HepG2 (cell line): ENCODE measurements around the gene FALEC. TPM values are rescaled to one million over a fixed set of nuclear protein-coding genes. Genes with fewer than 3 reads are reported as not detected.

Experiments used
- ATAD3A ChIP-seq: sonication (generic); formaldehyde crosslinking; IDR thresholded peaks from 2 replicates; pipeline ENCODE4 v1.4.0; 2020; ENCODE audit warnings: missing genetic modification reagents
- ATF7 ChIP-seq, 2 experiments: fragments of 450-650 bp in 1 of 2; sonication (generic) in 1 of 2; formaldehyde crosslinking in 1 of 2; IDR thresholded peaks; 2 replicates each; pipeline versions ENCODE4 v1.4.0 to v1.6.1; 2016 to 2020; ENCODE audit warnings: antibody characterized with exemption in 1 of 2, mild to moderate bottlenecking in 1 of 2, missing genetic modification reagents in 1 of 2
- CAMTA2 ChIP-seq: sonication (generic); formaldehyde crosslinking; IDR thresholded peaks from 2 replicates; pipeline ENCODE4 v1.4.0; 2020; ENCODE audit warnings: mild to moderate bottlenecking, missing genetic modification reagents, borderline replicate concordance
- FIP1L1 ChIP-seq: fragments of 200-400 bp; formaldehyde crosslinking; IDR thresholded peaks from 2 replicates; pipeline ENCODE4 v1.6.1; 2018; ENCODE audit warnings: low read depth, mild to moderate bottlenecking, low read length, moderate library complexity, borderline replicate concordance; ENCODE audit not compliant: insufficient read depth
- HMG20B ChIP-seq: conservative IDR thresholded peaks from 2 replicates; pipeline ENCODE4 v1.6.1; 2016; ENCODE audit warnings: missing genetic modification reagents, missing compliant biosample characterization
- MAZ ChIP-seq, 2 experiments: sonication (generic) in 1 of 2; formaldehyde crosslinking in 1 of 2; IDR thresholded peaks; 2 replicates each; pipeline versions ENCODE4 v1.5.0 to v1.6.1; 2012 to 2020; ENCODE audit warnings: low read depth in 2 of 2, mild to moderate bottlenecking in 2 of 2, borderline replicate concordance in 1 of 2, improper control_type of control experiment in 1 of 2, low read length in 1 of 2, missing genetic modification reagents in 1 of 2, moderate library complexity in 1 of 2
- MED8 ChIP-seq: sonication (generic); formaldehyde crosslinking; IDR thresholded peaks from 2 replicates; pipeline ENCODE4 v1.8.1; 2023; ENCODE audit warnings: mild to moderate bottlenecking, missing genetic modification reagents; ENCODE audit not compliant: insufficient replicate concordance
- NFATC3 ChIP-seq: sonication (generic); formaldehyde crosslinking; IDR thresholded peaks from 2 replicates; pipeline ENCODE4 v1.5.1; 2020; ENCODE audit warnings: mild to moderate bottlenecking, missing genetic modification reagents
- NFKB2 ChIP-seq: sonication (generic); formaldehyde crosslinking; IDR thresholded peaks from 2 replicates; pipeline ENCODE4 v1.4.0; 2020; ENCODE audit warnings: missing genetic modification reagents, borderline replicate concordance
- NFYC ChIP-seq: IDR thresholded peaks from 2 replicates; pipeline ENCODE4 v1.6.1; 2016; ENCODE audit warnings: missing genetic modification reagents, missing compliant biosample characterization
- RAD21 ChIP-seq: fragments of 450-650 bp; formaldehyde crosslinking; IDR thresholded peaks from 2 replicates; pipeline ENCODE4 v1.5.0; 2020; ENCODE audit warnings: mild to moderate bottlenecking
- SKI ChIP-seq: fragments of 450-650 bp; IDR thresholded peaks from one replicate; pipeline ENCODE4 v1.6.1; 2018; ENCODE audit warnings: mild to moderate bottlenecking; ENCODE audit not compliant: partially characterized antibody
- SP4 ChIP-seq: sonication (generic); formaldehyde crosslinking; IDR thresholded peaks from 2 replicates; pipeline ENCODE4 v1.8.1; 2023; ENCODE audit warnings: mild to moderate bottlenecking, missing genetic modification reagents
- TAF1 ChIP-seq: sonication (generic); formaldehyde crosslinking; IDR thresholded peaks from 2 replicates; pipeline ENCODE4 v1.4.0; 2020; ENCODE audit warnings: missing genetic modification reagents
- ZMYM4 ChIP-seq: sonication (generic); formaldehyde crosslinking; IDR thresholded peaks from 2 replicates; pipeline ENCODE4 v1.8.1; 2023; ENCODE audit warnings: mild to moderate bottlenecking, missing genetic modification reagents
- ZNF441 ChIP-seq: sonication (generic); formaldehyde crosslinking; IDR thresholded peaks from 2 replicates; pipeline ENCODE4 v1.7.0; 2021; ENCODE audit warnings: missing genetic modification reagents, borderline replicate concordance
- ZNF558 ChIP-seq: sonication (generic); formaldehyde crosslinking; IDR thresholded peaks from 2 replicates; pipeline ENCODE4 v1.9.0; 2022; ENCODE audit warnings: mild to moderate bottlenecking, missing genetic modification reagents, borderline replicate concordance
- ZNF598 ChIP-seq: sonication (generic); formaldehyde crosslinking; IDR thresholded peaks from 2 replicates; pipeline ENCODE4 v1.5.1; 2020; ENCODE audit warnings: mild to moderate bottlenecking, missing genetic modification reagents, borderline replicate concordance
- ZNF605 ChIP-seq: sonication (generic); formaldehyde crosslinking; IDR thresholded peaks from 2 replicates; pipeline ENCODE4 v1.8.0; 2022; ENCODE audit warnings: mild to moderate bottlenecking, missing genetic modification reagents
- ZNF792 ChIP-seq: IDR thresholded peaks from 2 replicates; pipeline ENCODE4 v1.6.1; 2016
- ZNF883 ChIP-seq: sonication (generic); formaldehyde crosslinking; IDR thresholded peaks from 2 replicates; pipeline ENCODE4 v1.5.1; 2020; ENCODE audit warnings: mild to moderate bottlenecking, missing genetic modification reagents; ENCODE audit errors: not compliant biosample characterization
- polyA plus RNA-seq, 8 experiments: library from polyadenylated mRNA; depleted of rRNA in 3 of 8; stranded (reverse) in 7 of 8; unstranded in 1 of 8; fragments of >200 nt; fragmentation: Illumina TruSeq in 4 of 8; extraction: Trizol in 4 of 8; gene quantifications; 2 replicates each; pipeline versions ENCODE4 v1.2.1 to v1.2.3, GENCODE V29; 2011 to 2016; ENCODE audit warnings: low read depth in 4 of 8, missing spikeins in 1 of 8, mixed read lengths in 1 of 8; ENCODE audit not compliant: insufficient read depth in 1 of 8
- total RNA-seq, 5 experiments: library from RNA; depleted of rRNA; stranded (reverse); fragments of >200 nt; fragmentation: Illumina TruSeq; extraction: Trizol; gene quantifications; 2 replicates each; pipeline ENCODE4 v1.2.3, GENCODE V29; 2016; ENCODE audit warnings: low read depth in 1 of 5
- TF ChIP-seq, protein P1 (sequence below): IDR thresholded peaks from 2 replicates; pipeline ENCODE4 v1.6.1; 2016
- TF ChIP-seq, protein P2 (sequence below): IDR thresholded peaks from 2 replicates; pipeline ENCODE4 v1.6.1; 2018; ENCODE audit warnings: missing genetic modification reagents
- TF ChIP-seq, protein P3 (sequence below): IDR thresholded peaks from 2 replicates; pipeline ENCODE4 v1.4.0; 2020; ENCODE audit warnings: mild to moderate bottlenecking, missing genetic modification reagents

FALEC gene
- total and polyA plus RNA-seq, 2 of the 13 experiments (the other 11 are each of a cell fraction or from before 2014, with no cell fraction given) = 0.33 to 0.71 TPM

DNA sequence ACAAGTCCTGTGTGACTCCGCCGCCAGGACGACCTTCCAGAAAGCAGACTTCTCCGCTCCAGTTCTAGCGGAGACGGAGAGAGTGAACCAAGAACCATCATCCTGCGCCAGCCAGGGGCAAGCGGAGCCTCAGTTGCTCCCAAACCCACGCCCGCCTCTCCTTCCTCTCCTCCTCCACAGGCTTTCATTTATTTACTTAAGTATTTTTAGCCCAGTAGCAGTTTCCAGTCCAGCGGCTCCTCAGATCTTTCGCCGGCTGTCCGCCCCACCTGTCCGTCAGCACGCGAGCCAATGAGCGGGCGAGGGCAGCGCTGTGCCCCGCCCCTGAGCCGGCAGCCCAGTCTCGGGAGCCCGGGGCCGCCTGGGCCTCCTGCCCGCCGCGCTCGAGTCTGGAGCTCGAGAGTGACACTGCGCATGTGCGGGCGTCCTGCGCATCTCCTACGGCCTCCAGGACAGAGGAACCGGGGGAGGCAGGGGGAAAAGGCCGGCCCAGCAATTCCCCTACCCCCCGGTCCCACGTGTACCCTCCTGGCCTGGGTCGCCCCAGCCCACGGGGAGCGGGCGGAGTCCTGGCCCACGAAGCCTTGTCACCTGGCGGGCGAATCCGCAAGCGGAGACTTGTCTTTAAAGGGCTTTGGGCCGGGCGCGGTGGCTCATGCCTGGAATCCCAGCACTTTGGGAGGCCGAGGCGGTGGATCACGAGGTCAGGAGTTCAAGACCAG is at the start of gene FALEC (continued):
- TF ChIP-seq RAD21 (CRISPR knock-in tag) (peak; percentile 13; the same call in 1 of the 2 replicates), ZNF605 (CRISPR knock-in tag) (peak; percentile 80), HMG20B (no peak), SKI (peak; percentile 61), CAMTA2 (CRISPR knock-in tag) (no peak), NFYC (CRISPR knock-in tag) (peak; percentile 87), ZMYM4 (CRISPR knock-in tag) (no peak; the same call in 1 of the 2 replicates), MED8 (CRISPR knock-in tag) (peak; percentile 60), FIP1L1 (0 out of 2 replicates have a peak, but pooled peaks have one; percentile 19), ZNF792 (CRISPR knock-in tag) (0 out of 2 replicates have a peak, but pooled peaks have one; percentile 16), NFATC3 (CRISPR knock-in tag) (peak; percentile 10; the same call in 1 of the 2 replicates), ZNF441 (CRISPR knock-in tag) (0 out of 2 replicates have a peak, but pooled peaks have one; percentile 13), TAF1 (peak; percentile 68), NFKB2 (no peak), ZNF883 (CRISPR knock-in tag) (peak; percentile 14), ZNF558 (no peak), ATAD3A (CRISPR knock-in tag) (no peak), ZNF598 (CRISPR knock-in tag) (peak; percentile 64; the same call in 1 of the 2 replicates), SP4 (peak; percentile 67; the same call in 1 of the 2 replicates), MAZ (IDR thresholded peaks at IDR 0.05; ENCODE audit: borderline replicate concordance, low read depth, low read length) (peak; percentile 47; the same call in 1 of the 2 replicates), MAZ (CRISPR knock-in tag; IDR thresholded peaks at IDR 0.05; ENCODE audit: low read depth) (peak; percentile 13; the same call in 1 of the 2 replicates), ATF7 (IDR thresholded peaks at IDR 0.05) (no peak), ATF7 (CRISPR knock-in tag; IDR thresholded peaks at IDR 0.05) (peak; percentile 37; the same call in 1 of the 2 replicates)
- TF ChIP-seq, protein P1, sequence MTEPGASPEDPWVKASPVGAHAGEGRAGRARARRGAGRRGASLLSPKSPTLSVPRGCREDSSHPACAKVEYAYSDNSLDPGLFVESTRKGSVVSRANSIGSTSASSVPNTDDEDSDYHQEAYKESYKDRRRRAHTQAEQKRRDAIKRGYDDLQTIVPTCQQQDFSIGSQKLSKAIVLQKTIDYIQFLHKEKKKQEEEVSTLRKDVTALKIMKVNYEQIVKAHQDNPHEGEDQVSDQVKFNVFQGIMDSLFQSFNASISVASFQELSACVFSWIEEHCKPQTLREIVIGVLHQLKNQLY (CRISPR knock-in tag) = 0 out of 2 replicates have a peak, but pooled peaks have one; percentile 21
- TF ChIP-seq, protein P2, sequence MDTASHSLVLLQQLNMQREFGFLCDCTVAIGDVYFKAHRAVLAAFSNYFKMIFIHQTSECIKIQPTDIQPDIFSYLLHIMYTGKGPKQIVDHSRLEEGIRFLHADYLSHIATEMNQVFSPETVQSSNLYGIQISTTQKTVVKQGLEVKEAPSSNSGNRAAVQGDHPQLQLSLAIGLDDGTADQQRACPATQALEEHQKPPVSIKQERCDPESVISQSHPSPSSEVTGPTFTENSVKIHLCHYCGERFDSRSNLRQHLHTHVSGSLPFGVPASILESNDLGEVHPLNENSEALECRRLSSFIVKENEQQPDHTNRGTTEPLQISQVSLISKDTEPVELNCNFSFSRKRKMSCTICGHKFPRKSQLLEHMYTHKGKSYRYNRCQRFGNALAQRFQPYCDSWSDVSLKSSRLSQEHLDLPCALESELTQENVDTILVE (CRISPR knock-in tag) = peak; percentile 55; the same call in 1 of the 2 replicates
- TF ChIP-seq, protein P3, sequence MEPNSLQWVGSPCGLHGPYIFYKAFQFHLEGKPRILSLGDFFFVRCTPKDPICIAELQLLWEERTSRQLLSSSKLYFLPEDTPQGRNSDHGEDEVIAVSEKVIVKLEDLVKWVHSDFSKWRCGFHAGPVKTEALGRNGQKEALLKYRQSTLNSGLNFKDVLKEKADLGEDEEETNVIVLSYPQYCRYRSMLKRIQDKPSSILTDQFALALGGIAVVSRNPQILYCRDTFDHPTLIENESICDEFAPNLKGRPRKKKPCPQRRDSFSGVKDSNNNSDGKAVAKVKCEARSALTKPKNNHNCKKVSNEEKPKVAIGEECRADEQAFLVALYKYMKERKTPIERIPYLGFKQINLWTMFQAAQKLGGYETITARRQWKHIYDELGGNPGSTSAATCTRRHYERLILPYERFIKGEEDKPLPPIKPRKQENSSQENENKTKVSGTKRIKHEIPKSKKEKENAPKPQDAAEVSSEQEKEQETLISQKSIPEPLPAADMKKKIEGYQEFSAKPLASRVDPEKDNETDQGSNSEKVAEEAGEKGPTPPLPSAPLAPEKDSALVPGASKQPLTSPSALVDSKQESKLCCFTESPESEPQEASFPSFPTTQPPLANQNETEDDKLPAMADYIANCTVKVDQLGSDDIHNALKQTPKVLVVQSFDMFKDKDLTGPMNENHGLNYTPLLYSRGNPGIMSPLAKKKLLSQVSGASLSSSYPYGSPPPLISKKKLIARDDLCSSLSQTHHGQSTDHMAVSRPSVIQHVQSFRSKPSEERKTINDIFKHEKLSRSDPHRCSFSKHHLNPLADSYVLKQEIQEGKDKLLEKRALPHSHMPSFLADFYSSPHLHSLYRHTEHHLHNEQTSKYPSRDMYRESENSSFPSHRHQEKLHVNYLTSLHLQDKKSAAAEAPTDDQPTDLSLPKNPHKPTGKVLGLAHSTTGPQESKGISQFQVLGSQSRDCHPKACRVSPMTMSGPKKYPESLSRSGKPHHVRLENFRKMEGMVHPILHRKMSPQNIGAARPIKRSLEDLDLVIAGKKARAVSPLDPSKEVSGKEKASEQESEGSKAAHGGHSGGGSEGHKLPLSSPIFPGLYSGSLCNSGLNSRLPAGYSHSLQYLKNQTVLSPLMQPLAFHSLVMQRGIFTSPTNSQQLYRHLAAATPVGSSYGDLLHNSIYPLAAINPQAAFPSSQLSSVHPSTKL = 0 out of 2 replicates have a peak, but pooled peaks have one; percentile 7
